GM11168 (cell line): Measurements from ENCODE around the gene COL10A1.
"Not testable (repeated sequence)": the region's sequence is repeated elsewhere in the genome, so short reads cannot be mapped to it uniquely, and the experiment has no call there.

ENCODE experiments used
- in situ Hi-C: fragments of 300-500 bp; cut with MboI; formaldehyde crosslinking; loops from one replicate; pipeline ENCODE4 v1.12.0; 2022; ENCODE audit warnings: low sequenced_read_pairs; ENCODE audit not compliant: unreplicated experiment

The COL10A1 gene

DNA sequence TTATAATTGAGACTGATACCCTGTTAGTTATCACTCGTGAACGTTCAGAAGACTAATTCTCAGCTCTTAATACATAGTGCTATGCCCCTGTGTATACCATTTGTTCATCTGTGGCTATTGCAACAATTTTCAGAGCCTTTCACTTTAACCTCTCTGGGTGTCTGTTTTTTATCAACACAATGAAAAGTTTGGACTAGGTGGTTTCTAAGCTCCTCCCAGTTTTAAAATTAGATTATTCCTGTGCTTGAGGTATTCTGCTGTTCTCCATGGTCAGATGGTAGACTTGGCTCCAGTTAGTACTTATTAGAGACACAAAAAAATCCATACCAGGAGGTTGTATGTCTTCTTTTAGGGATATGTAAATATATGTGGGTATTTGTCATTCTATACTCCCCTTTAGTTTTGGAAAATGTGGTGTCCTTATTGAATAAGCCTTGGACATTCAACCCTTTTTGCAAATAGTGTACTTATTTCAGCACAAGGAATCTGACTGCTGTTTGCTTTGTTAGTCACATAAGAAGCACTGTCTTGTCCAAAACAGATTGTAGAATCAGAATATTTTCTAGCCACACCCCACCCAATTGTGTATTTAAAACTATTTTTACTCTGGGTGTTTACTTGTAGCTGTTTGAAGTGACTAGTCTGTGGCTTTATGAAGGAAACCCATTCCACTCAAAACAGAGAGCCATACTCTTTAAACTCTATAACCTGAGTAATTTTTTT lies 2.0 kb upstream of the COL10A1 start:
- in situ Hi-C loops, result no loop called here

- in situ Hi-C loops, result no loop called here
Measured at GRCh38 chr6:116120430-116120829, 5.5 kb downstream of the COL10A1 start.

DNA sequence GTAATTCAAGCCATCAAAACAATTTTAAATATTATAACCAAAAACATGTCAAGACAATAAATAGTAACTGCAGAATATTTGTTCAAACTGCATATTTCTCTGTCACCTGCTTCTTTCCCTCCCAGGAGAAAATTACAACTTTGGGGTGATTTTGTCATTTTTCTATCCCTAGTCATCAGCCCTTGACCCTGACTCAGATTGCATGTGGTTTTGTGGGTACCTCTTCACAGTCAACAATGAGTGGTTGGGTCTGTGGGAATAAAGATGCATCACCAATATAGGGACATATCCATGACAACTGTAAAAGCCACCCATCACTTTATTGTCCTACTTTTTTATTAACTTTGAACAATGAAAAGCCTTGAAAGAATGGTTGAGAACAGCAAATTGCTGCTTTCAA lies 7.3 kb downstream of the COL10A1 start:
- in situ Hi-C loops, result no loop called here

DNA sequence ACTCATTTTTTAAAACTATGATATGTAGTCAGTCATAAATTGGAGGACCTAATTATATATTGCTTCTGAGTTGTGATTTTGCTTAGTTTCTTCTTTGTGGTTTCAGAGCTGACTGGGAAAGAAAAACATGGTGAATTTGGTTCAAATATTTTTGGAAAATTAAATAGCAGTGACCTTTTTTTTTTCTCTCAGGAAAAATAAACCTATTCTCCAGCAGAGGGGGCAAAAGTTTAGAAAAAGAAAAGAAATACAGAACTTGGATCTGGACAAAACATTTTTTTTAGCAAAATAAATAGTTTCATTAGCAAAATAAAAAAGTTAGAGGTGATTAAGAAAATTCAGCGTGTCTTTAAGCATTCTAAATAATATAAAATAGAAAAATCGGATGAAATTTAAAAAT lies 10.2 kb downstream of the COL10A1 start:
- in situ Hi-C loops, result no loop called here

GRCh38 chr6:116113386-116113785 lies 12.5 kb downstream of the COL10A1 start:
- in situ Hi-C loops, result no loop called here

DNA sequence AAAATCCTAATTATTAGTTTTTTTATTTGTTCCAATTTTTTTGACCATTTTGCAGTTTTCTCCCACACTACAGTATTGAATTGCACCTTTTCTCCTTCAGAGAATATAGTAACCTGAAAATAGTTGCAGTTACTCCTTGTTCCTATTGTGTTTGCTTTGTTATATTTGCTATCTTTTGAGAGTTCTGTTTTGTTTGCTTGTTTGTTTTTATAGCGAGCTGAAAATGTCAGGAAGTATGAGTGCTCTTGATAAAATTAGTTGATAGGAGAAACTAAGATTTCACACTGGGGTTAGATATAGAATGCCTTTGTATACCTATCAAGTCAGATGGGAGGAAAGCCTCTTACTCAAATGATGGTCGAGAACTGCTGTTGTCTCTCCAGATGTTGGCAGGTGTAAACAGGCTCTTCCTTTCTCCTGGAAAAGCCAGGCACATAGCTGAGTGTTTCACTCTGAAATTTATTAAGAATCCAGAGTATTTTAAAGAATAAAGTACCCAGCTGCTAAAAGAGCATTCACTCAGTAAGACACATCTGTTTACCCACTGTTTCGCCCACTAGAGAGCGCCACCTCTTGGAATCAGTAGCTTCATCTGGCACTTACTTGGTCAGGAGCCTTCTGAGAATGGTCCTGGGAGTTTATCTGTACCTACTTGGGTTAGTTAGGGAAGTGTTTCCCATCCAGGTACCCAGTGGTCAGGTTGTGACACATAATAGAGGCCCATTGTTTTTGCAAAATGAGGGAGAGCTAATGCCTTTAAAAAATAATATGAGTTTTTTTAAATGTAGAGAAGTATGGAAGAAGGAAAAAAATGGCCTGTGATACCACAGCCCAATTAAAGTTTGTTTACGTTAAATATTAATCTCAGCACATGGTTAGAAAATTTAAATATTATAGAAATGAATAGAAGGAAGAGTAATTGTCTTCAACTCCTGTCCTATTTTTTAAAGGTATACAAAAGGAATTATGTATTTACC lies 14.1 kb downstream of the COL10A1 start:
- in situ Hi-C loops, result no loop called here

DNA sequence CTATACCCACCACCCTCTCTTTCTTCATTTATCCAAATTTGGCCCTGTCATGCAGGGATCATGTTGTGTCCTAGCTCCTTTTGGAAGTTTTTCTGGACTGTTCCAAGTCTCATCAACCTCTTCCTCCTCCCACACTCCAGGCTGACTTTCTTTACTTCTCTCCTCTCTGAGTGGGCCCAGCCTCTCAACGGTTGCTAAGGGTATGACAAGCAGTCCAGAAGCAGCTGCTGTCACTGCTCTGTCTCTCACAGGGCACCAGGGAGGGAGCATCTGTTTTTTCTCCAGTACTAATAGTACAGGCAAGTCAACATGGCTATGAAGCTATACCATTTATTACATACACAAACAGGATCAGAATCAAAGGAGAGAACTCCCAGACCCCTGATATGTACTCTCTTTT lies 17.1 kb downstream of the COL10A1 start:
- in situ Hi-C loops, result no loop called here

GRCh38 chr6:116106146-116106545 lies 19.8 kb downstream of the COL10A1 start:
- in situ Hi-C loops, result no loop called here

- in situ Hi-C loops, result no loop called here
Measured at GRCh38 chr6:116105247-116105646, 20.7 kb downstream of the COL10A1 start.

- in situ Hi-C loops, result no loop called here
Measured at GRCh38 chr6:116104636-116105035, 21.3 kb downstream of the COL10A1 start.

- in situ Hi-C loops, result no loop called here
Measured at GRCh38 chr6:116102873-116103272, 23.1 kb downstream of the COL10A1 start.

DNA sequence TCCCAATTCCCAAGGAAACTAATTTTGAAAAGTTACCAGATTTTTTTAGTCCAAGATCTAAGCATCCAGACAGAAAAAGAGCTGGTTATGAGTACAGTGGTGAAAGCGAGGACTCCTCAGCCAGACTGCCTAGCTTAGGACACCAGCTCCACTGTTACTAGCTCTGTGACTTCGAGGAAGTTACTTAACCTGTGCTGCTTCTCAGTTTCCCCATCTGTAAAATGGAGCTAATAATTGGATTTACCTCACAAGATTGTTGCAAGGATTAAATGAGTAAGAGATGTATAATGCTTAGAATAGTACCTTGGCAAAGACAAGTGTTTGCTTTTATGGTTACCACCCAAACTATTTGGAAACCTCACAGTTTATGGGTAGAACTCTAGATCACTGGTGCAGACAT lies 24.1 kb downstream of the COL10A1 start:
- in situ Hi-C loops, result no loop called here

GRCh38 chr6:116101302-116101718 lies 24.6 kb downstream of the COL10A1 start:
- in situ Hi-C loops, result no loop called here

DNA sequence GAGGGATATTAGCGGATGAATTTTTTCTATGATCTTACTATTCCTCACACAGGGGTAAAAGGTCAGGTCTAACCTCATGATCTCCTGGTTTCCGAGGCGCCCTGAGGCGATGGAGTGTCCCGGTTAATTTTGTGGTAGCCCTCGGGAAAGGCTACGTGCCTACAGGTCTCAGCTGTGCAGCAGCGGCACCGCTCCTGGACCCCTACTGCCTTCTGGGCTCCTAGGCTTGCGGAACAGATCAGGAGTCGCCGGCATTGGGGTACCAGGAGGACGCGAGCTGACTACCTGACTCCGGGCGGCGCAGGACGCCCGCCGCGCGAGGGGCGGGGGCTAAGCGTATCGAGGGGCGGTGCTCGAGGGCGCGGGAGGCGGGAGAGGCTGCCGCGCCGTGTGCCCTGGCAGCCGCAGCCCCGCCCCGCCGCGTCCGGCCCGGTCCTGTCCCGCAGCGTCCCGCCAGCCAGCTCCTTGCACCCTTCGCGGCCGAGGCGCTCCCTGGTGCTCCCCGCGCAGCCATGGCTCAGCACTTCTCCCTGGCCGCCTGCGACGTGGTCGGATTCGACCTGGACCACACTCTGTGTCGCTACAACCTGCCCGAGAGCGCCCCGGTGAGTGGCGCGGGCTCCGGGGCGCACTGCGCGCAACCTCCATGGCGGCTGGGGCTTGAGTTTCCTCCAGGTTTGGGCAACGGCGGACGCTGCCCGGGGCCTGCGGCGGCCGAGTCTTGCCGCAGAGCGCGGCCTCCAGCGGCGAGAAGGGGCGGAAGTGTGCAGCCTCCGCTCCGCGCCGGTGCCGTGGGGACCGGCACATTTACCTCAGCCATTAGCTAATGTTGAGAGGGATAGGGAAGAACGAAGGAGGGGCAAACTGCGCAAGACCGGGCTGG lies 25.3 kb downstream of the COL10A1 start, which contains the start of gene NT5DC1:
NT5DC1 (plus strand) TSS at position 435 of the 883 bp plus-strand sequence; CDS start at position 513, 78 bp downstream.
- in situ Hi-C loops, result no loop called here

GRCh38 chr6:116099036-116099435 lies 26.9 kb downstream of the COL10A1 start:
- in situ Hi-C loops, result no loop called here

- in situ Hi-C loops, result no loop called here
Measured at GRCh38 chr6:116096979-116097816, 28.7 kb downstream of the COL10A1 start.

- in situ Hi-C loops, result not testable (repeated sequence)
Measured at GRCh38 chr6:116096048-116096759, 29.7 kb downstream of the COL10A1 start.

DNA sequence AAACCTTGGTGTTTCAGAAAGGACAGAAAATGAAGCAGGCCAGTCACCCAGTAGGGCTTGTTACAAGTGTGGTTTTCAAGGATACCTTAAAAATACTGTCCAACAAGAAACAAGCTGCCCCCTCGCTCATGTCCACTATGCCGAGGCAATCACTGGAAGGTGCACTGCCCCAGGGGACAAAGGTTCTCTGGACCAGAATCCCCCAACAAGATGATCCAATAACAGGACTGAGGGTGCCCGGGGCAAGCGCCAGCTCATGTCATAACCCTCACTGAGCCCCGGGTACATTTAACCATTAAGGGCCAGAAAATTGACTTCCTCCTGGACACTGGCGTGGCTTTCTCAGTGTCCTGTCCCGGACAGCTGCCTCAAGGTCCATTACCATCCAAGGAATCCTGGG lies 31.9 kb downstream of the COL10A1 start:
- in situ Hi-C loops, result no loop called here

GRCh38 chr6:116090251-116090650 lies 35.7 kb downstream of the COL10A1 start:
- in situ Hi-C loops, result no loop called here
